Peyer's patch (tissue), 4 donors: ENCODE results near the gene NLRP3. TPM values are rescaled to one million over a fixed set of nuclear protein-coding genes. Genes with fewer than 3 reads are reported as not detected.
"Not testable (repeated sequence)": the region's sequence is repeated elsewhere in the genome, so short reads cannot be mapped to it uniquely, and the experiment has no call there.

Source experiments
- DNase-seq, 3 donors: peaks; one replicate each; pipeline ENCODE4 v3.0.0-alpha.2; 2017 to 2019
- H3K27ac ChIP-seq, 4 donors: fragments of 200-600 bp; sonication (generic); one replicate each; pipeline ENCODE4 v1.5.1; 2016 to 2019
- H3K27me3 ChIP-seq, 2 donors: fragments of 200-600 bp; sonication (generic); one replicate each; pipeline ENCODE4 v1.5.1; 2019
- H3K36me3 ChIP-seq, 3 donors: fragments of 200-600 bp; sonication (generic); one replicate each; pipeline ENCODE4 v1.5.1; 2016 to 2019
- H3K4me1 ChIP-seq, 4 donors: fragments of 200-600 bp; sonication (generic); one replicate each; pipeline ENCODE4 v1.5.1; 2016 to 2019
- H3K4me3 ChIP-seq, 4 donors: fragments of 200-600 bp; sonication (generic); 1 replicate in 3 of 4; 2 replicates in 1 of 4; pipeline ENCODE4 v1.5.1; 2016 to 2019; ENCODE audit warnings: mild to moderate bottlenecking in 1 of 4
- H3K9me3 ChIP-seq, 4 donors: fragments of 200-600 bp; sonication (generic); one replicate each; pipeline ENCODE4 v1.5.1; 2016 to 2019; ENCODE audit warnings: mild to moderate bottlenecking in 1 of 4
- CTCF ChIP-seq, 6 experiments: fragments of 450-650 bp in 4 of 6; fragments of 200-600 bp in 2 of 6; sonication (generic) in 1 of 6; IDR thresholded peaks; one replicate each; pipeline ENCODE4 v1.5.1; 2017 to 2019; ENCODE audit warnings: antibody characterized with exemption in 6 of 6, mild to moderate bottlenecking in 3 of 6, moderate library complexity in 1 of 6
- POLR2A ChIP-seq, 2 donors: fragments of 450-650 bp; IDR thresholded peaks; one replicate each; pipeline ENCODE4 v1.5.1; 2017; ENCODE audit warnings: antibody characterized with exemption in 2 of 2, mild to moderate bottlenecking in 2 of 2, moderate library complexity in 2 of 2
- total RNA-seq, 4 donors: library from RNA; depleted of rRNA; stranded (reverse); fragments of >200 nt; gene quantifications; one replicate each; pipeline ENCODE4 v1.1.0, GENCODE V29; 2016

Gene NLRP3
- total RNA-seq, 4 donors from 2014 or later, result 0.47 to 9.1 (median 0.67) TPM; not detected in 1

GRCh38 chr1:247387565-247387964, 28.4 kb upstream of the NLRP3 start:
- TF ChIP-seq POLR2A (IDR thresholded peaks at IDR 0.05) (no peak), CTCF (IDR thresholded peaks at IDR 0.05) (no peak)
- Histone ChIP-seq H3K36me3 (no peaks in the 10 kb centered on the region), H3K4me3 (no peak overlapping the region), H3K27ac (no peak overlapping the region), H3K9me3 (no peaks in the 10 kb centered on the region), H3K4me1 (no peaks in the 10 kb centered on the region), H3K27me3 (no peaks in the 10 kb centered on the region)
- DNase-seq, result no peak

- H3K27ac ChIP-seq, result peak overlapping the region in 2 of 4 donors; percentile 15 to 65
- H3K4me3 ChIP-seq, result no peak overlapping the region
- DNase-seq, result peak; percentile 76 to 95 (median 89)
These were observed 25.7 kb upstream of the NLRP3 start for GRCh38 chr1:247390116-247390791.

GRCh38 chr1:247390996-247391395, 25.0 kb upstream of the NLRP3 start:
- no peak overlapping the region for H3K4me3 ChIP-seq
- no peak for TF ChIP-seq POLR2A (IDR thresholded peaks at IDR 0.05)
- no peak for TF ChIP-seq CTCF (IDR thresholded peaks at IDR 0.05)
- no peaks in the 10 kb centered on the region for H3K9me3 ChIP-seq
- no peaks in the 10 kb centered on the region for H3K36me3 ChIP-seq
- H3K27me3 ChIP-seq, result no peaks in the 10 kb centered on the region
- H3K4me1 ChIP-seq, result no peaks in the 10 kb centered on the region
- H3K27ac ChIP-seq, result peak overlapping the region in 1 of 4 donors; percentile 33
- DNase-seq, result no peak

More at GRCh38 chr1:247390116-247390791, 25.7 kb upstream of the NLRP3 start:
- Histone ChIP-seq H3K4me1 (no peaks in the 10 kb centered on the region), H3K36me3 (no peaks in the 10 kb centered on the region), H3K9me3 (no peaks in the 10 kb centered on the region), H3K27me3 (no peaks in the 10 kb centered on the region)
- TF ChIP-seq CTCF (IDR thresholded peaks at IDR 0.05), result peak; percentile 60 to 92 (median 88)
- peak in 1 of 2 donors; percentile 16 for TF ChIP-seq POLR2A (IDR thresholded peaks at IDR 0.05)

GRCh38 chr1:247392088-247392487, 23.9 kb upstream of the NLRP3 start:
- Histone ChIP-seq H3K36me3 (no peaks in the 10 kb centered on the region), H3K27ac (no peak overlapping the region), H3K4me1 (no peaks in the 10 kb centered on the region), H3K27me3 (no peaks in the 10 kb centered on the region), H3K4me3 (no peak overlapping the region), H3K9me3 (no peaks in the 10 kb centered on the region)
- DNase-seq, result no peak
- TF ChIP-seq POLR2A (IDR thresholded peaks at IDR 0.05) (no peak), CTCF (IDR thresholded peaks at IDR 0.05) (no peak)

GRCh38 chr1:247395075-247395474, 20.9 kb upstream of the NLRP3 start:
- not testable (repeated sequence) for H3K4me3 ChIP-seq

GRCh38 chr1:247400685-247401084, 15.3 kb upstream of the NLRP3 start:
- H3K4me3 ChIP-seq, result no peak overlapping the region
- no peak for DNase-seq
- H3K27ac ChIP-seq, result peak overlapping the region in 1 of 4 donors; percentile 67
- H3K4me1 ChIP-seq, result peaks cover 0 to 9% (median 2%) of the 10 kb centered on the region in 4 donors
- TF ChIP-seq POLR2A (IDR thresholded peaks at IDR 0.05) (no peak), CTCF (IDR thresholded peaks at IDR 0.05) (no peak)
- H3K36me3 ChIP-seq, result no peaks in the 10 kb centered on the region
- no peaks in the 10 kb centered on the region for H3K27me3 ChIP-seq
- H3K9me3 ChIP-seq, result no peaks in the 10 kb centered on the region

More at GRCh38 chr1:247395075-247395474, 20.9 kb upstream of the NLRP3 start:
- DNase-seq, H3K9me3 ChIP-seq, H3K27ac ChIP-seq, H3K4me1 ChIP-seq, H3K27me3 ChIP-seq, H3K36me3 ChIP-seq: not testable (repeated sequence)
